Ovary (tissue), 3 donors: ENCODE data around the gene CERK.

ENCODE experiments used
- EP300 ChIP-seq: sonication (generic); formaldehyde crosslinking; IDR thresholded peaks from one replicate; pipeline ENCODE4 v1.6.1; 2017; ENCODE audit warnings: antibody characterized with exemption
- POLR2A ChIP-seq: fragments of 450-650 bp; IDR thresholded peaks from one replicate; pipeline ENCODE4 v1.6.1; 2017; ENCODE audit warnings: antibody characterized with exemption, mild to moderate bottlenecking, moderate library complexity
- TF ChIP-seq, protein P1 (sequence below), 3 donors: fragments of 450-650 bp in 2 of 3; fragments of 200-600 bp in 1 of 3; IDR thresholded peaks; one replicate each; pipeline versions ENCODE4 v1.5.1 to v1.8.0; 2016 to 2022; ENCODE audit warnings: antibody characterized with exemption in 3 of 3, mild to moderate bottlenecking in 1 of 3
- donor health status: DM: no; HTN: no; CAD: no.

DNA sequence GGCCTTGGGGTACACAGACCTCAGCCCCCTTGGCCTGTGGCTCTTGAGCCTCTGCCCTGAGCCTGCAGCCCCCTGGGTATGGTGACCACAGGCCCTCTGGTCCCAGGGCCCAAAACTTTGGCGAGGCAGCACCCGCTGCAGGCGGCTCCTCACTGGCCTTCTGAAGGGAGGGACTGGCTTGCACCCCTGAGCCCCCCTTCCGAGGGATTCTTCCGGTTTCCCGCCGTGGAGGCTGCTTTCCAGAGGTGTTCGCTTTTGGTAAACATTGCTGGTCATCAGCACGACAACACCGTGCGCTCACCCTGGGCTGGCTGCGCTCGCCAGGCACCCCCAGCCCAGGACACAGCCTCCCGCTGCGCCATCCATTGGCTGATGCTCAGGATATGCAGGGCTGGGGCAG lies 75.8 kb downstream of the CERK start:
- TF ChIP-seq, protein P1, sequence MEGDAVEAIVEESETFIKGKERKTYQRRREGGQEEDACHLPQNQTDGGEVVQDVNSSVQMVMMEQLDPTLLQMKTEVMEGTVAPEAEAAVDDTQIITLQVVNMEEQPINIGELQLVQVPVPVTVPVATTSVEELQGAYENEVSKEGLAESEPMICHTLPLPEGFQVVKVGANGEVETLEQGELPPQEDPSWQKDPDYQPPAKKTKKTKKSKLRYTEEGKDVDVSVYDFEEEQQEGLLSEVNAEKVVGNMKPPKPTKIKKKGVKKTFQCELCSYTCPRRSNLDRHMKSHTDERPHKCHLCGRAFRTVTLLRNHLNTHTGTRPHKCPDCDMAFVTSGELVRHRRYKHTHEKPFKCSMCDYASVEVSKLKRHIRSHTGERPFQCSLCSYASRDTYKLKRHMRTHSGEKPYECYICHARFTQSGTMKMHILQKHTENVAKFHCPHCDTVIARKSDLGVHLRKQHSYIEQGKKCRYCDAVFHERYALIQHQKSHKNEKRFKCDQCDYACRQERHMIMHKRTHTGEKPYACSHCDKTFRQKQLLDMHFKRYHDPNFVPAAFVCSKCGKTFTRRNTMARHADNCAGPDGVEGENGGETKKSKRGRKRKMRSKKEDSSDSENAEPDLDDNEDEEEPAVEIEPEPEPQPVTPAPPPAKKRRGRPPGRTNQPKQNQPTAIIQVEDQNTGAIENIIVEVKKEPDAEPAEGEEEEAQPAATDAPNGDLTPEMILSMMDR (IDR thresholded peaks at IDR 0.05), result no peak
- TF ChIP-seq POLR2A, result no peak
- TF ChIP-seq EP300, result no peak
